Measurements from ENCODE around the gene DDX59. TPM values are rescaled to one million over a fixed set of nuclear protein-coding genes. Genes with fewer than 3 reads are reported as not detected.

The DDX59 gene
- total RNA-seq, 4 donors from 2014 or later: 13.7 to 59.4 (median 16.8) TPM

DNA sequence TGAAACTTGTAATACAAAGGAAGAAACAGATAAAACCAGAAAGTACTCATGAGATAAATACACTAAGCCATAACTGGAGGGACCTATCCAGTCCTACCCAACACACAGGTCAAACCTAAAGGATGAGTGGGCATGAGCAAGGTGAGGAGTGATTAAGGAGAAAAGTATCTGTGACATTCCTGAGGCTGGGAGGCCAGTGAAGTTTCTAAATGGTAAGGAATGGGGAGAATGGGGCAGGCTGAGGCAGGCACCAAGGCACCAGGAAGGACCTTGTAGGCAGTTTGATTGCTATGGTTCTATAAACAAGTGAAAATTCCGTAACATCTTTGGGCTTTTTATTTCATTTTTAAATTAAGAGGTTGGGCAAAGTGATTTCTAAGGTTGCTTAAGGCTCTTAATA, 10.4 kb downstream of the DDX59 start:
- no peak overlapping the region for H3K27ac ChIP-seq
- no peak for DNase-seq
- H3K4me1 ChIP-seq: no peaks in the 10 kb centered on the region
- peaks cover 0 to 83% (median 3%) of the 10 kb centered on the region in 3 donors for H3K36me3 ChIP-seq
- no peaks in the 10 kb centered on the region for H3K9me3 ChIP-seq
- TF ChIP-seq, protein P1, sequence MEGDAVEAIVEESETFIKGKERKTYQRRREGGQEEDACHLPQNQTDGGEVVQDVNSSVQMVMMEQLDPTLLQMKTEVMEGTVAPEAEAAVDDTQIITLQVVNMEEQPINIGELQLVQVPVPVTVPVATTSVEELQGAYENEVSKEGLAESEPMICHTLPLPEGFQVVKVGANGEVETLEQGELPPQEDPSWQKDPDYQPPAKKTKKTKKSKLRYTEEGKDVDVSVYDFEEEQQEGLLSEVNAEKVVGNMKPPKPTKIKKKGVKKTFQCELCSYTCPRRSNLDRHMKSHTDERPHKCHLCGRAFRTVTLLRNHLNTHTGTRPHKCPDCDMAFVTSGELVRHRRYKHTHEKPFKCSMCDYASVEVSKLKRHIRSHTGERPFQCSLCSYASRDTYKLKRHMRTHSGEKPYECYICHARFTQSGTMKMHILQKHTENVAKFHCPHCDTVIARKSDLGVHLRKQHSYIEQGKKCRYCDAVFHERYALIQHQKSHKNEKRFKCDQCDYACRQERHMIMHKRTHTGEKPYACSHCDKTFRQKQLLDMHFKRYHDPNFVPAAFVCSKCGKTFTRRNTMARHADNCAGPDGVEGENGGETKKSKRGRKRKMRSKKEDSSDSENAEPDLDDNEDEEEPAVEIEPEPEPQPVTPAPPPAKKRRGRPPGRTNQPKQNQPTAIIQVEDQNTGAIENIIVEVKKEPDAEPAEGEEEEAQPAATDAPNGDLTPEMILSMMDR (IDR thresholded peaks at IDR 0.05): no peak
- TF ChIP-seq POLR2A (IDR thresholded peaks at IDR 0.05): no peak
- H3K27me3 ChIP-seq: no peaks in the 10 kb centered on the region
- no peak overlapping the region for H3K4me3 ChIP-seq

DNA sequence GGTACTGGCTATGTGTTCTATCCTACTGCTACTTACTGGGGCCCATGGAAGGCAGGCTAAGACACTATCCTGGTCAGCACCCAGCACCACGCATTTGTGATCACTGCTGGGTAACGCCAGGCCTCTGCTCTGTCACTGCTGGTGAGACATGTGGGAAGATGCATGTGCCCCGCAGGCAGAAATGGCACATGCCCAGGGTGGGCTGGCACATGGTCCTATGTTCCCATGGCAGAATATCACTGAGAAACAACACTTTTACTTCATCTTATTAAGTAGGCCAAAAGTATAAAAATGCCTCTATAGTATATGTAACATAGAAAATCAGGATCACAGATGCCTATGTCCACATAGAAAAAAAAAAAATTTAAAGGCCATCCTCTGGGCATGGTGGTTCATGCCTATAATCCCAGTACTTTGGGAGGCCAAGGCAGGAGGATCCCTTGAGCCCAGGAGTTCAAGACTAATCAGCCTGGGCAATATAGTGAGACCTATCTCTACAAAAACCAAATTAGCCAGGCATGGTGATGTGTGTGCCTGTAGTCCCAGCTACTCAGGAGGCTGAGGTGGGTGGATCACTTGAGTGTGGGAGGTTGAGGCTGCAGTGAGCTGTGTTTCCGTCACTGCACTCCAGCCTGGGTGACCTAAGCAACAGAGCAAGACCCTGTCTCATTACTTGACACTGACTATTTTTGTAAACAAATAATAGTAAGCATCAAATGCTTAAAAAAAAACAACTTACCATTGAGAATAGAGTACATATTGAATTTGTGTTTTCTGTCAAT, 11.5 kb downstream of the DDX59 start:
- no peaks in the 10 kb centered on the region for H3K9me3 ChIP-seq
- no peaks in the 10 kb centered on the region for H3K27me3 ChIP-seq
- H3K4me3 ChIP-seq: no peak overlapping the region
- DNase-seq: no peak
- TF ChIP-seq, protein P1 (IDR thresholded peaks at IDR 0.05): no peak
- no peak for TF ChIP-seq POLR2A (IDR thresholded peaks at IDR 0.05)
- no peak overlapping the region for H3K27ac ChIP-seq
- no peaks in the 10 kb centered on the region for H3K4me1 ChIP-seq
- H3K36me3 ChIP-seq: peaks cover 0 to 78% (median 3%) of the 10 kb centered on the region in 3 donors

DNA sequence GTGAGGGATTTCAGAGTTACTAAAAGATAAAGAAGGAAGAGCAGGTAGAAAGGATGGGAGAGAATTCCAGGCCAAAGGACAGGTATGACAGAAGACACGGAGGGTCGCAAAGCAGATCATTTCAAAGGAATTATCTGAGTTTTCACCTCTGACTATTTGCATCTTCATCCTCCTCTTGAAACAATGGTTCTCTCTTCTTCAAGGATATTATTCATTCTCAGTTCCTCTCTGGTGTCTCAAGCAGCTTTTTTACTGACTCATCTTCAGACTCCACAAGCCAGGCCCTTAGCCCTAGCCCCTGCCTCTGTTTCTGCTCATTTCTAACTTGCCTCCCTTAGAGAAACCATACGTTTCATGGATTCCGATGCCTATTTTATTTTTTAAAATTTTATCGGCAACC, 15.0 kb downstream of the DDX59 start:
- Histone ChIP-seq H3K4me3 (no peak overlapping the region), H3K27me3 (no peaks in the 10 kb centered on the region), H3K36me3 (peaks cover 0 to 62% (median 0%) of the 10 kb centered on the region in 3 donors), H3K9me3 (no peaks in the 10 kb centered on the region), H3K27ac (no peak overlapping the region), H3K4me1 (no peaks in the 10 kb centered on the region)
- no peak for DNase-seq
- TF ChIP-seq POLR2A (IDR thresholded peaks at IDR 0.05): no peak
- TF ChIP-seq, protein P1 (IDR thresholded peaks at IDR 0.05): no peak

DNA sequence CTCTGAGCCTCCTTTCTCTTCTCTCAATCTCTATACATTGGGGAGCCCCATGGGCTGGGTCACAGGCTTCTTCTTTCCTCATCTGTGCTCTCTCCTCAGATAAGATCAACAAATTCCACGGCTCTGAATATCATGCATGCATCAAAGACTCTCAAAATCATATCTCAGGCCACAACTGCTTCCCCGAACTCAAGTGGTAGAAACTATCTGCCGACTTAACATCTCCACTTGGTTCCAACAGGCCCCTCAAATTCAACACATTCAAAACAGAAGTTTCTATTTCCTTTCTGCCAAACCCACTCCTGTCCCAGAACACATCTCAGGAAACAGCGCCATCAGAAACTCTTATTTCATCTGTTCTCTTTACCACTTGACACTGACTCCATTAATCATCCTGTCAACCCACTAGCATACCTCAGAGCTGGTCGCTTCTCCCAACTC, 16.7 kb downstream of the DDX59 start:
- Histone ChIP-seq H3K36me3 (peaks cover 0 to 59% (median 0%) of the 10 kb centered on the region in 3 donors), H3K4me3 (no peak overlapping the region), H3K4me1 (no peaks in the 10 kb centered on the region), H3K9me3 (no peaks in the 10 kb centered on the region), H3K27ac (no peak overlapping the region), H3K27me3 (no peaks in the 10 kb centered on the region)
- no peak for DNase-seq
- TF ChIP-seq, protein P1 (IDR thresholded peaks at IDR 0.05): no peak
- TF ChIP-seq POLR2A (IDR thresholded peaks at IDR 0.05): no peak

DNA sequence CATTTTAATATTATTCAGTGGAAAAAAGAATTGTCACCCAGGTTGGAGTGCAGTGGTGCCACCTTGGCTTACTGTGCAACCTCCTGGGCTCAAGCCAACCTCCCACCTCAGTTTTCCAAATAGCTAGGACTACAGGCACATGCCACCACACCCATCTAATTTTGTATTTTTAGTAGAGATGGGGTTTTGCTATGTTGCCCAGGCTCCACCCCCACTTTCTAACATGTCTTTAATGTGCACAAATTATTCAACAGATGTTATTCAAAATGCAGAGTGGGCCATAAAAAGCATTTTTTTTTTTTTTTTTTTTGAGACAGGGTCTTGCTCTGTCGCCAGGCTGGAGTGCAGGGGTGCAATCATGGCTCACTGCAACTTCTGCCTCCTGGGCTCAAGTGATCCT, 17.3 kb downstream of the DDX59 start:
- Histone ChIP-seq H3K36me3 (peaks cover 0 to 61% (median 0%) of the 10 kb centered on the region in 3 donors), H3K4me3 (no peak overlapping the region), H3K9me3 (no peaks in the 10 kb centered on the region), H3K27me3 (no peaks in the 10 kb centered on the region), H3K27ac (no peak overlapping the region), H3K4me1 (no peaks in the 10 kb centered on the region)
- DNase-seq: no peak
- no peak for TF ChIP-seq POLR2A (IDR thresholded peaks at IDR 0.05)
- TF ChIP-seq, protein P1 (IDR thresholded peaks at IDR 0.05): no peak

All from Peyer's patch (tissue), 4 donors.